GM18505 (cell line): ENCODE data around the gene FAR1.
"Not testable (repeated sequence)": the region's sequence is repeated elsewhere in the genome, so short reads cannot be mapped to it uniquely, and the experiment has no call there.

ENCODE experiments used
- ATAC-seq: cut with Tn5 transposase; IDR thresholded peaks from one replicate; pipeline ENCODE4 v1.9.1; 2021; ENCODE audit not compliant: unreplicated experiment
- POLR2A ChIP-seq: IDR thresholded peaks from 4 replicates; pipeline ENCODE4 v1.6.1; 2011; ENCODE audit warnings: borderline replicate concordance; ENCODE audit not compliant: insufficient read depth, insufficient read length; ENCODE audit errors: extremely low read depth

Gene FAR1, protein sequence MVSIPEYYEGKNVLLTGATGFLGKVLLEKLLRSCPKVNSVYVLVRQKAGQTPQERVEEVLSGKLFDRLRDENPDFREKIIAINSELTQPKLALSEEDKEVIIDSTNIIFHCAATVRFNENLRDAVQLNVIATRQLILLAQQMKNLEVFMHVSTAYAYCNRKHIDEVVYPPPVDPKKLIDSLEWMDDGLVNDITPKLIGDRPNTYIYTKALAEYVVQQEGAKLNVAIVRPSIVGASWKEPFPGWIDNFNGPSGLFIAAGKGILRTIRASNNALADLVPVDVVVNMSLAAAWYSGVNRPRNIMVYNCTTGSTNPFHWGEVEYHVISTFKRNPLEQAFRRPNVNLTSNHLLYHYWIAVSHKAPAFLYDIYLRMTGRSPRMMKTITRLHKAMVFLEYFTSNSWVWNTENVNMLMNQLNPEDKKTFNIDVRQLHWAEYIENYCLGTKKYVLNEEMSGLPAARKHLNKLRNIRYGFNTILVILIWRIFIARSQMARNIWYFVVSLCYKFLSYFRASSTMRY

DNA sequence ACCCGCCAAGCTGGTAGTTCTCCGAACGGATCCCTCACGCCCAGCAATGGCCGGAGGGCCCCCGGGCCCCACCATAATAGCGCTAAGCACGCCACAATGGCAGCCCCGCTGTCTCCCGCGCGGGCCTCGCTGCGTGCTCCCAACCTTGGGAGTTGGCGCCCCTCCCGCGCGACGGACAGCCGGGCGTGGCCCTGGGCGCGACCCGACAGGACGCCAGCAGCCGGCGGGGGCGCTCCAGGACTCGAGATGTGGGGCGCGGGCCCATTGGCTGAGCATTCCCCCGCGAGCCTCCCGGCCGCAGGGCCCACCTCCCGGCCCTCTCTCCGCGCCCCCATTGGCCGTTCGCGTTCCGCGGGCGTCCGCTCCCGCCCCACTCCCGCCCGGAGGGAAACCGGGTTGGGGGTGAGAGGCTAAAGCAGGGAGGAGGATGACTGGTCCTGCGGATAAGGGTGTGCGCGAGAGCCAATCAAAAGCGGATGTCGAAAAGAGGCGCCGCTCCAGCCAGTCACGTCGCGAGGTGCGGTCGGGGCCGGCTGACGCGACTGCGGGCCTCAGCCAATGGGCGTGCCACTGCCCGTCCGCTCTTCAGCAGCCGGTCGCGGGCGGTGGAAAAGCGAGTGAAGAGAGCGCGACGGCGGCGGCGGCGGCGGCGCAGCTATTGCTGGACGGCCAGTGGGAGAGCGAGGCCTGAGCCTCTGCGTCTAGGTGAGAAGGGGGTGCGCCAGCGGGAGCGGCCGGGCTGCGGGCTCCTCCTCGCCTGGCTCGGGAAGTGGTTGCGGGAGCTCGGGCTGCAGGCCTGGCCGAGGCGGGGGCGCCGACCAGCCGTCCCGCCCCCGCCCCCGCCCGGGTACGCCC, at the start of gene FAR1:
Gene FAR1 (plus strand): TSS at position 567 of the 855 bp plus-strand sequence. CDS start 26,098 bp downstream, outside the sequence.
- TF ChIP-seq POLR2A: peak; percentile 64
- peak; percentile 89 for ATAC-seq

DNA sequence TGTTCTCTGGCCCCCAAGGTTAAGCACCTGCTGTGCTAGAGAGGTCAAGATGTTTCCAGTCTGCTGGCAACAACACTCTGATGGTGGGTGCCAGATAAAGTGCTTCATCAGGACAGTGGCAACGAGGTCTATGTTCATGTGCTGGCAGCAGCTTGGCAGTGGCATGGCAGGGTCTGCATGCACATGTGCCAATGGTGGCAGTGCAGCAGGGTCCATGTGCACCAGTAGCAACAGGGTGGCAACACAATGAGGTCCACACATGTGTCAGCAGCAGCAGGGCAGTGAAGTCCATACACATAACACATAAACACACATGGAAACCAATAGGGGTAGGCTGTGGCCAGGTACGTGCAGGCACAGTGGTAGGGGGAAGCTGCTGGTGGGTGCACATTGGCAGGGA, 48.4 kb upstream of the FAR1 start:
- no peak for ATAC-seq
- TF ChIP-seq POLR2A: no peak

DNA sequence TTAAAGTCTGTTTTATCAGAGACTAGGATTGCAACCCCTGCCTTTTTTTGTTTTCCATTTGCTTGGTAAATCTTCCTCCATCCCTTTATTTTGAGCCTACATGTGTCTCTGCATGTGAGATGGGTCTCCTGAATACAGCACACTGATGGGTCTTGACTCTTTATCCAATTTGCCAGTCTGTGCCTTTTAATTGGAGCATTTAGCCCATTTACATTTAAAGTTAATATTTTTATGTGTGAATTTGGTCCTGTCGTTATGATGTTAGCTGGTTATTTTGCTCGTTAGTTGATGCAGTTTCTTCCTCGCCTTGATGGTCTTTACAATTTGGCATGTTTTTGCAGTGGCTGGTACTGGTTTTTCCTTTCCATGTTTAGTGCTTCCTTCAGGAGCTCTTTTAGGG, 41.6 kb upstream of the FAR1 start:
- ATAC-seq: not testable (repeated sequence)

DNA sequence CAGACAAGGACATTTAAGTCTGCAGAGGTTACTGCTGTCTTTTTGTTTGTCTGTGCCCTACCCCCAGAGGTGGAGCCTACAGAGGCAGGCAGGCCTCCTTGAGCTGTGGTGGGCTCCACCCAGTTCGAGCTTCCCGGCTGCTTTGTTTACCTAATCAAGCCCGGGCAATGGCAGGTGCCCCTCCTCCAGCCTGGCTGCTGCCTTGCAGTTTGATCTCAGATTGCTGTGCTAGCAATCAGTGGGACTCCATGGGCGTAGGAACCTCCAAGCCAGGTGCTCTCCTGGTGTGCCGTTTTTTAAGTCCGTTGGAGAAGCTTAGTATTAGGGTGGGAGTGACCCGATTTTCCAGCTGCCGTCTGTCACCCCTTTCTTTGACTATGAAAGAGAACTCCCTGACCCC, 39.8 kb upstream of the FAR1 start:
- not testable (repeated sequence) for ATAC-seq

DNA sequence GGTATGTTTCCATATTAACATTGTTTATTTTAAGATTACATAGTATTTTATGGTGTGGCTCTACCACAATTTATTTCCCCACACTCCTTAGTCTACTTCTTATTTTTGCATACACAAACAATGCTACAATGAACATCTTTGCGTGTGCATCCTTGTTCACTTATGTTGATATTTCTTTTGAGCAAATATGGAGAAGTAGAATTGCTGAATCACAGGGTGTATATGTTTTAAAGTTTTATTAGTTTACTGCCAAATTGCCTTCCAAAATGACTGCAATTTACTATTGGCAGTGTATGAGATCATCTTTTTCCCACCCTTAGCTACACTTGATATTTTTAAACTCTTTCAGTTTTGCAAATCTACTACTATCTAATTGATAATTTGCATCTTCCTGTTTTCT, 38.7 kb upstream of the FAR1 start:
- TF ChIP-seq POLR2A: no peak
- ATAC-seq: no peak

DNA sequence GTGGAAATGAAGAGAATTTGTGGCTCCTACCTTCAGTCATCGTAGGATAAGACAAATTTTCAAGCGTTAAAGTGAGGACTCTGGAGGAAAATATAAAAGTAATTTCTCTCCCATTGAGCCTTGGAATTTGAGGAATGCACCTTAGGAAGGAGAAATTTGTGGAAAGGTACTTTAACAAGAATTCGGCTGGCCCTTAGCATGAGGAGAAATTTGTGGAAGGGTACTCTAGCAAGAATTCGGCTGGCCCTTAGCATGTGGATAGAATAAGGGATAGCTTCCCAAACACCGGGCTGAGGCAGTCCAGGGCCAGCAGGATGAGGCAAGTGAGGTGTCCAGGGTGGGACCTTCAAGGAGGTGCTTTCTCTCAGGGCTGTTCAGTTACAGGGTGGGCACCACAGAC, 33.2 kb upstream of the FAR1 start:
- no peak for TF ChIP-seq POLR2A
- ATAC-seq: no peak

DNA sequence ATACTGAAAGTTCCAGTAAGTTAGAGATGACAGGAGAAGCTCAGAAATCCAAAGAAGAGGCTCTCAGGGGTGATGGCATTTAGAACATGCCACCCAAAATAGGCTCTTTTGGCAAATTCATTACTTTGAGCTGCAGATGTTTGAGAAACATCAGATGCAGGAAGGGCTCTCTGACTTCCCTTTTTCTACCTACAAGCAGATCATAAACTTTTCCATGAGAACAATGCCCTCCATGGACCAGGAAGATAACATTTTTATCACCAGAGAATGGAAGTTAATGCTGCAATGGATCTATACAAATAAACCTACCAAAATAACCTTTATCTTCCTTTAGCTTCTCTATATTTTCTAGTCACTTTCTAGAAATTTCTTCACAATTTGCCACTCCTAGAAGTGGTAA, 32.7 kb upstream of the FAR1 start:
- ATAC-seq: no peak
- no peak for TF ChIP-seq POLR2A

DNA sequence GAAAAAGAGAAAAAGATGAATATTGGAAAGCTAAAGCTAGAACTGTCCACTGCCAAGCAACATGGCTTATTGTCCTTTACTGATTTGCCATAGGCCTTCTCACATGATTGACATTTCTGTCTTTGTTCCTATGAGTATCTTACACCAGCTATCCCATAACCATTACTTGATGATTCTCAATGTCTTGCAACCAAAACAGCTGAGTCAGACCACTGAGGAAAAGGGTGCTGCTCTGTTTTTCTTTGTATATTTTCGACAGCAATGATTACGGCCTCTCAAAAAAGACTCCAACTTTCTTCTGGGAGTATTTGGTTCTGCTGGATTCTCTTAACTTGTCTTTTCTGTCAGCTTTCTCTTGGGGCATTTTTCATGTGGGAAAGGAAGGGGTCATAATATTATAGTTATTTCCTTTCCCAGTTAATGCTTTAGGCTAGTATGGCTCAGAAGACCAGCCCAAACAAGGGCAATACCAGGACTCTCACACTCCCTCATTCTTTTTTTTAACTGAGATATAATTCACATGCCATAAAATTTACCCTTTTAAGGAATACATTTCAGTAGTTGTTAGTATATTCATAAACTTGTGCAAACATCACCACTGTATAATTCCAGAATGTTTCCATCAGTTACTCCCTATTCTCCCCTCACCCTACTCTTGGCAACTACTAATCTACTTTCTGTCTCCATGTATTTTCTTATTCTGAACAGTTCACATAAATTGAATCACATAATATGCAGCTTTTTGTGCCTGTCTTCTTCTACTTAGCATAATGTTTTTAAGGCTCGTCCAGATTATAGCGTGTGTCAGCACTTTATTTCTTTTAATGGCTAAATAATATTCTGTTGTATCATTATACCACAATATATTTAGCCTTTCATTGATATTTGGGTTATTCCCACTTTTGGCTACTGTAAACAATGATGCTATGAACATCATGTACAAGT, 31.1 kb upstream of the FAR1 start:
- no peak for TF ChIP-seq POLR2A
- no peak for ATAC-seq

DNA sequence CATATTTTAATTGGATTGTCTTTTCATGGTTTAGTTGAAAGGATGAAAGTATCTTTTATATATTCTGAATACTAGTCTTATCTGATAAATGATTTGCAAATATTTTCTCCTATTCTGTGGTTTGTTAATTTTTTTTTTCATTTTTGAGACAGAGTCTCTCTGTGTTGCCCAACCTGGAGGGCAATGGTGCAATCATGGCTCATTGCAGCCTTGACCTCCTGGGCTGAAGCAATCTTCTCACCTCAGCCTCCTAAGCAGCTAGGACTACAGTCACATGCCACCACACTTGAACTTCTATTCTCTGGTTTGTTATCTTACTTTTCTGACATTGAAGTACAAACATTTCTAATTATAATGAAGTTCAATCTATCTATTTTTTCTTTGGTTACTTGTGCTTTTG, 30.0 kb upstream of the FAR1 start:
- TF ChIP-seq POLR2A: no peak
- ATAC-seq: no peak

DNA sequence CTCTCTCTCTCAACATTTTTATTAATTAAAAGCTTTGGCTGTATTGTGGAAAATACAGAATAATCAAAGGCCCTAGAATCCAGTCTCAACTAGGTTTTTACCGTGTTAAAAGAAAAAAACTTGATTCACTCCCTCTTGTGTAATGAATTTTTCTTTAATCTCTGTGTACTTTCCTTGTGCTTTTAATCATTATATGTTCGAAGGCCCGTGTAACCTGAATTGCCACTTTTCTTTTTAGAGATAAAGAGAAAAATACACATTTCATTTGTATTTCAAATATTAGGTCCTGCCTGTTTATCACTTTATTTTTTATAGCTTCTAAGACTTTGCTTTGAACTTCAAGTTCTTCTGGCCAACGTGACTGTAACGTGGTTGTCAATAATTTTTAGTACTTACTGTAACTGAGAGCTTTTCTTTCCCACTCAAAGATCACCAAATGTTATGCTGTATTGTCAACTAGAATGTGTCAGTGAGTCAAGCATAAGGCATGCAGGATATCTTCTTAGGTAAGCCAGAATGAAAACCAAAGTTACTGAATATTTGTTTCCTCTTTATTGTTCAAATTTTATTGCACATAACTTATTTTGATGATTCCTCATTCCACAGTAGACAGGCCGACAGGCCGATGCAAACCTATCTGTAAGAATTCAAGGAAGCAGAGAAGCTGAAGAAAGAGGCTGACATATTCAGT, 23.3 kb upstream of the FAR1 start:
- no peak for ATAC-seq
- TF ChIP-seq POLR2A: no peak

DNA sequence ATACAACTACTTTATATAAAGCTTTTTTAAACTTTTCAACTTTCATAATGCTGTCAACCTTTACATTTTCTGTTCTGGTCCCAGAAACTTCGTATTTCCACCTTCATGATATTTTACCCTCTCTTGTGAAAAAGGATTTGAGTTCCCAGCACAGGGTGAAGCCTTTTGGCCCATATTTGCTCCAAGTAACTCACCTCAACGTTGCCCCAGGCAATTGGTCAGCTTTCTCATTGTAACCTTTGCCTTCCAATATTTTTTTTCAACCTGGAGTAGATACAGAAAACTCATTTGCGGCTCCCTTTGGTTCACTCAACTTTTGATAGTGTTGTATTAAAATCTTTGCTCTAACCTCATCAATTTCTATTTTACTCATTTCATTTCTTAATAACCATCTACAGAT, 21.1 kb upstream of the FAR1 start:
- no peak for ATAC-seq
- TF ChIP-seq POLR2A: no peak

DNA sequence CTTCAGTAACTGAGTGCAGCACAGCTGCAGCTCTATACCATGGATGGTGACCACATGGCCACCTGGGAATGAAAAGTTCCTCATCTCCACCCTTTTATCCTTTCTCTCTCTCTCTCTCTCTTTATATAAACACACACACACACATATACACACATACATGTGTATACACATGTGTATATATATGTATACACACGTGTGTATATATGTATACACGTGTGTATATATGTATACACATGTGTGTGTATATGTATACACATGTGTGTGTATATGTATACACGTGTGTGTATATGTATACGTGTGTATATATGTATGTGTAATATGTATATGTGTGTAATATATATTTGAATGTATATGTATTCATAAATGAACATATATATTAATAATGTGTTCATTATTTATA, 18.8 kb upstream of the FAR1 start:
- TF ChIP-seq POLR2A: no peak
- no peak for ATAC-seq

DNA sequence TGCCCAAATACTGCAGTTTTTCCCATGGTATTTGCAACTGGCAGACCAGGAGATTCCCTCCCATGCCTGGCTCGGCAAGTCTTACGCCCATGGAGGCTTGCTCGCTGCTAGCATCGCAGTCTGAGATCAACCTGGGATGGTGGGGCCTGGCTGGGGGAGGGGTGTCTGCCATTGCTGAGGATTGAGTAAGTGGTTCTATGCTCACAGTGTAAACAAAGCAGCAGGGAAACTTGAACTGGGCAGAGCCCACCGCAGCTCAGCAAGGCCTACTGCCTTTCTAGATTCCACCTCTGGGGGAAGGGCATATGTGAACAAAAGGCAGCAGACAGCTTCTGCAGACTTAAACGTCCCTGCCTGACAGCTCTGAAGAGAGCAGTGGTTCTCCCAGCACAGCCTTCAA, 17.0 kb upstream of the FAR1 start:
- ATAC-seq: not testable (repeated sequence)
